SK-N-SH (cell line): ENCODE data around the gene TBL1X. TPM values are rescaled to one million over a fixed set of nuclear protein-coding genes. Genes with fewer than 3 reads are reported as not detected.

Experiments used
- CTCF ChIA-PET: fragments of 300-600, 350-600 bp; formaldehyde crosslinking; extraction: SDS; loops from one replicate; lab custom pipeline; 2021; lab: Yijun Ruan, JAX
- POLR2A ChIA-PET: fragments of 350-600 bp; sonication (Branson Sonifier 250); formaldehyde crosslinking; extraction: SDS; loops from one replicate; lab custom pipeline; 2020; ENCODE audit warnings: antibody characterized with exemption, inconsistent platforms; lab: Yijun Ruan, JAX
- DNase-seq: peaks from one replicate; pipeline ENCODE4 v3.0.0; 2012
- H2AFZ ChIP-seq: fragments of 200-600 bp; sonication (generic); 2 replicates; pipeline ENCODE4 v1.8.1; 2016; ENCODE audit warnings: antibody characterized with exemption, mild to moderate bottlenecking, low read depth
- H3F3A ChIP-seq: fragments of 200-600 bp; sonication (generic); replicated peaks from 2 replicates; pipeline ENCODE3; 2016; ENCODE audit warnings: antibody characterized with exemption, mild to moderate bottlenecking; ENCODE audit not compliant: insufficient read depth
- H3K27ac ChIP-seq, 2 experiments: fragments of 200-500 bp in 1 of 2; fragments of 200-600 bp in 1 of 2; sonication (Bioruptor generic) in 1 of 2; sonication (generic), shearing (Covaris generic) in 1 of 2; 2 replicates each; pipeline versions ENCODE4 v1.5.1 to v1.6.1; 2014 to 2016; ENCODE audit warnings: low read depth in 2 of 2, inconsistent platforms in 1 of 2, low read length in 1 of 2, mild to moderate bottlenecking in 1 of 2, mixed read lengths in 1 of 2
- H3K27me3 ChIP-seq: fragments of 200-600 bp; sonication (generic), shearing (Covaris generic); 2 replicates; pipeline ENCODE4 v1.6.1; 2016; ENCODE audit warnings: mixed run types; ENCODE audit not compliant: insufficient read depth
- H3K36me3 ChIP-seq, 2 experiments: fragments of 200-500 bp in 1 of 2; fragments of 200-600 bp in 1 of 2; sonication (Bioruptor generic) in 1 of 2; sonication (generic) in 1 of 2; replicated peaks in 1 of 2; 2 replicates each; pipeline versions ENCODE3 to v1.5.1; 2014 to 2016; ENCODE audit warnings: low read length in 1 of 2, mild to moderate bottlenecking in 1 of 2; ENCODE audit not compliant: insufficient read depth in 2 of 2, control insufficient read depth in 1 of 2
- H3K4me1 ChIP-seq, 2 experiments: fragments of 200-500 bp in 1 of 2; fragments of 200-600 bp in 1 of 2; sonication (Bioruptor generic) in 1 of 2; sonication (generic), shearing (Covaris generic) in 1 of 2; 2 replicates each; pipeline versions ENCODE4 v1.5.1 to v1.6.1; 2014 to 2016; ENCODE audit warnings: low read depth in 1 of 2, low read length in 1 of 2, mixed run types in 1 of 2; ENCODE audit not compliant: insufficient read depth in 2 of 2, control insufficient read depth in 1 of 2
- H3K4me2 ChIP-seq: fragments of 200-600 bp; sonication (generic), shearing (Covaris generic); 2 replicates; pipeline ENCODE4 v1.6.1; 2017; ENCODE audit warnings: mixed run types
- H3K4me3 ChIP-seq, 2 experiments: fragments of 200-500 bp in 1 of 2; fragments of 200-600 bp in 1 of 2; sonication (Bioruptor generic) in 1 of 2; sonication (generic), shearing (Covaris generic) in 1 of 2; 2 replicates each; pipeline versions ENCODE4 v1.5.1 to v1.8.1; 2014 to 2016; ENCODE audit warnings: low read depth in 2 of 2, inconsistent platforms in 1 of 2, low read length in 1 of 2, mild to moderate bottlenecking in 1 of 2, mixed read lengths in 1 of 2, moderate library complexity in 1 of 2
- H3K79me2 ChIP-seq: fragments of 200-600 bp; sonication (generic); 2 replicates; pipeline ENCODE4 v1.8.1; 2017; ENCODE audit warnings: mild to moderate bottlenecking; ENCODE audit not compliant: insufficient read depth
- H3K9ac ChIP-seq: fragments of 200-600 bp; sonication (generic); 2 replicates; pipeline ENCODE4 v1.6.1; 2017; ENCODE audit warnings: mixed run types
- H3K9me2 ChIP-seq: fragments of 200-600 bp; sonication (generic); 2 replicates; pipeline ENCODE4 v1.6.1; 2017; ENCODE audit warnings: mixed run types
- H3K9me3 ChIP-seq: fragments of 200-600 bp; sonication (generic); 2 replicates; pipeline ENCODE4 v1.6.1; 2017; ENCODE audit warnings: mixed run types, mild to moderate bottlenecking, moderate library complexity
- H4K20me1 ChIP-seq: fragments of 200-600 bp; sonication (generic); 2 replicates; pipeline ENCODE4 v1.6.1; 2017; ENCODE audit warnings: mild to moderate bottlenecking, mixed run types; ENCODE audit not compliant: insufficient read depth
- ELF1 ChIP-seq: IDR thresholded peaks from 2 replicates; pipeline ENCODE4 v1.4.0; 2012
- EP300 ChIP-seq, 2 experiments: IDR thresholded peaks; 2 replicates each; pipeline versions ENCODE4 v1.4.0 to v1.6.1; 2012; ENCODE audit warnings: borderline replicate concordance in 1 of 2, low read depth in 1 of 2, low read length in 1 of 2
- FOSL2 ChIP-seq: IDR thresholded peaks from 2 replicates; pipeline ENCODE4 v1.4.0; 2012; ENCODE audit warnings: low read depth, mild to moderate bottlenecking, moderate library complexity, borderline replicate concordance
- FOXJ3 ChIP-seq: sonication (generic); formaldehyde crosslinking; IDR thresholded peaks from 2 replicates; pipeline ENCODE4 v1.5.1; 2020; ENCODE audit warnings: mild to moderate bottlenecking, missing genetic modification reagents
- FOXM1 ChIP-seq: IDR thresholded peaks from 2 replicates; pipeline ENCODE4 v1.4.0; 2012; ENCODE audit warnings: low read depth, mild to moderate bottlenecking
- MEF2A ChIP-seq: IDR thresholded peaks from 2 replicates; pipeline ENCODE4 v1.4.0; 2012; ENCODE audit warnings: low read depth, borderline replicate concordance
- NFIC ChIP-seq: IDR thresholded peaks from 2 replicates; pipeline ENCODE4 v1.4.0; 2012; ENCODE audit warnings: borderline replicate concordance
- NRF1 ChIP-seq: IDR thresholded peaks from 2 replicates; pipeline ENCODE4 v1.6.1; 2012; ENCODE audit warnings: low read depth, mild to moderate bottlenecking, low read length
- REST ChIP-seq: IDR thresholded peaks from 2 replicates; pipeline ENCODE4 v1.6.1; 2012; ENCODE audit warnings: mild to moderate bottlenecking, low read depth, low read length, moderate library complexity
- SIN3A ChIP-seq: IDR thresholded peaks from 2 replicates; pipeline ENCODE4 v1.6.1; 2012; ENCODE audit warnings: low read depth, mild to moderate bottlenecking, low read length, moderate library complexity, borderline replicate concordance
- SMC3 ChIP-seq: IDR thresholded peaks from 2 replicates; pipeline ENCODE4 v1.6.1; 2012; ENCODE audit warnings: low read depth, low read length, improper control_type of control experiment
- YY1 ChIP-seq: IDR thresholded peaks from 2 replicates; pipeline ENCODE4 v1.4.0; 2012; ENCODE audit warnings: low read depth, mild to moderate bottlenecking
- WGBS: methylation state at CpG from one replicate; pipeline ENCODE4 v1.1.6; 2017; ENCODE audit warnings: low lambda C conversion rate; 5-methylcytosine and 5-hydroxymethylcytosine counted together
- polyA plus RNA-seq, 3 experiments: library from polyadenylated mRNA; depleted of rRNA; stranded (reverse); fragments of >200 nt; gene quantifications; 2 replicates each; pipeline ENCODE4 v1.2.3, GENCODE V29; 2012
- TF ChIP-seq, protein P1 (sequence below): fragments of 150-350 bp; IDR thresholded peaks from 2 replicates; pipeline ENCODE4 v1.6.1; 2016; ENCODE audit warnings: mild to moderate bottlenecking, low read depth, low read length
- TF ChIP-seq, protein P2 (sequence below): fragments of 200-600 bp; sonication (generic); IDR thresholded peaks from 2 replicates; pipeline ENCODE4 v1.6.1; 2017; ENCODE audit warnings: antibody characterized with exemption, mild to moderate bottlenecking, moderate library complexity
- TF ChIP-seq, protein P3 (sequence below): IDR thresholded peaks from 2 replicates; pipeline ENCODE4 v1.4.0; 2012; ENCODE audit warnings: low read depth, borderline replicate concordance
- TF ChIP-seq, protein P4 (sequence below): fragments of 150-350 bp; IDR thresholded peaks from 2 replicates; pipeline ENCODE4 v1.6.1; 2017; ENCODE audit warnings: antibody characterized with exemption, low read length, low read depth, borderline replicate concordance

Gene TBL1X
- polyA plus RNA-seq, 1 of the 3 experiments (the other 2 are of a cell fraction) = 10.6 TPM

GRCh38 chrX:9433596-9433995 lies 31.3 kb upstream of the TBL1X start:
- Histone ChIP-seq H3K4me1 (peaks cover 0 to 3% of the 10 kb centered on the region in 2 experiments; a peak in 1 of 4 replicates), H3K79me2 (no peaks in the 10 kb centered on the region), H3F3A (no peaks in the 10 kb centered on the region), H2AFZ (no peak overlapping the region), H4K20me1 (no peaks in the 10 kb centered on the region), H3K9me2 (no peaks in the 10 kb centered on the region), H3K4me3 (no peak overlapping the region), H3K36me3 (no peaks in the 10 kb centered on the region), H3K9me3 (no peaks in the 10 kb centered on the region), H3K27me3 (no peaks in the 10 kb centered on the region), H3K27ac (no peak overlapping the region), H3K4me2 (no peak overlapping the region), H3K9ac (no peak overlapping the region)
- WGBS = 44% methylated on average over 3 of the region's 3 CpGs
- no peak for TF ChIP-seq NFIC
- TF ChIP-seq REST = no peak
- TF ChIP-seq SIN3A = no peak
- TF ChIP-seq, protein P1, sequence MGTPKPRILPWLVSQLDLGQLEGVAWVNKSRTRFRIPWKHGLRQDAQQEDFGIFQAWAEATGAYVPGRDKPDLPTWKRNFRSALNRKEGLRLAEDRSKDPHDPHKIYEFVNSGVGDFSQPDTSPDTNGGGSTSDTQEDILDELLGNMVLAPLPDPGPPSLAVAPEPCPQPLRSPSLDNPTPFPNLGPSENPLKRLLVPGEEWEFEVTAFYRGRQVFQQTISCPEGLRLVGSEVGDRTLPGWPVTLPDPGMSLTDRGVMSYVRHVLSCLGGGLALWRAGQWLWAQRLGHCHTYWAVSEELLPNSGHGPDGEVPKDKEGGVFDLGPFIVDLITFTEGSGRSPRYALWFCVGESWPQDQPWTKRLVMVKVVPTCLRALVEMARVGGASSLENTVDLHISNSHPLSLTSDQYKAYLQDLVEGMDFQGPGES = no peak
- no peak for TF ChIP-seq ELF1
- TF ChIP-seq NRF1 = no peak
- no peak for TF ChIP-seq YY1
- TF ChIP-seq FOXM1 = no peak
- TF ChIP-seq, protein P2, sequence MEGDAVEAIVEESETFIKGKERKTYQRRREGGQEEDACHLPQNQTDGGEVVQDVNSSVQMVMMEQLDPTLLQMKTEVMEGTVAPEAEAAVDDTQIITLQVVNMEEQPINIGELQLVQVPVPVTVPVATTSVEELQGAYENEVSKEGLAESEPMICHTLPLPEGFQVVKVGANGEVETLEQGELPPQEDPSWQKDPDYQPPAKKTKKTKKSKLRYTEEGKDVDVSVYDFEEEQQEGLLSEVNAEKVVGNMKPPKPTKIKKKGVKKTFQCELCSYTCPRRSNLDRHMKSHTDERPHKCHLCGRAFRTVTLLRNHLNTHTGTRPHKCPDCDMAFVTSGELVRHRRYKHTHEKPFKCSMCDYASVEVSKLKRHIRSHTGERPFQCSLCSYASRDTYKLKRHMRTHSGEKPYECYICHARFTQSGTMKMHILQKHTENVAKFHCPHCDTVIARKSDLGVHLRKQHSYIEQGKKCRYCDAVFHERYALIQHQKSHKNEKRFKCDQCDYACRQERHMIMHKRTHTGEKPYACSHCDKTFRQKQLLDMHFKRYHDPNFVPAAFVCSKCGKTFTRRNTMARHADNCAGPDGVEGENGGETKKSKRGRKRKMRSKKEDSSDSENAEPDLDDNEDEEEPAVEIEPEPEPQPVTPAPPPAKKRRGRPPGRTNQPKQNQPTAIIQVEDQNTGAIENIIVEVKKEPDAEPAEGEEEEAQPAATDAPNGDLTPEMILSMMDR = no peak
- TF ChIP-seq, protein P3, sequence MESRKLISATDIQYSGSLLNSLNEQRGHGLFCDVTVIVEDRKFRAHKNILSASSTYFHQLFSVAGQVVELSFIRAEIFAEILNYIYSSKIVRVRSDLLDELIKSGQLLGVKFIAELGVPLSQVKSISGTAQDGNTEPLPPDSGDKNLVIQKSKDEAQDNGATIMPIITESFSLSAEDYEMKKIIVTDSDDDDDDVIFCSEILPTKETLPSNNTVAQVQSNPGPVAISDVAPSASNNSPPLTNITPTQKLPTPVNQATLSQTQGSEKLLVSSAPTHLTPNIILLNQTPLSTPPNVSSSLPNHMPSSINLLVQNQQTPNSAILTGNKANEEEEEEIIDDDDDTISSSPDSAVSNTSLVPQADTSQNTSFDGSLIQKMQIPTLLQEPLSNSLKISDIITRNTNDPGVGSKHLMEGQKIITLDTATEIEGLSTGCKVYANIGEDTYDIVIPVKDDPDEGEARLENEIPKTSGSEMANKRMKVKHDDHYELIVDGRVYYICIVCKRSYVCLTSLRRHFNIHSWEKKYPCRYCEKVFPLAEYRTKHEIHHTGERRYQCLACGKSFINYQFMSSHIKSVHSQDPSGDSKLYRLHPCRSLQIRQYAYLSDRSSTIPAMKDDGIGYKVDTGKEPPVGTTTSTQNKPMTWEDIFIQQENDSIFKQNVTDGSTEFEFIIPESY = no peak
- TF ChIP-seq SMC3 = no peak
- TF ChIP-seq EP300 (IDR thresholded peaks at IDR 0.05; ENCODE audit: borderline replicate concordance in 1 of 2, low read depth in 1 of 2, low read length in 1 of 2) = no peak
- no peak for TF ChIP-seq MEF2A
- TF ChIP-seq, protein P4, sequence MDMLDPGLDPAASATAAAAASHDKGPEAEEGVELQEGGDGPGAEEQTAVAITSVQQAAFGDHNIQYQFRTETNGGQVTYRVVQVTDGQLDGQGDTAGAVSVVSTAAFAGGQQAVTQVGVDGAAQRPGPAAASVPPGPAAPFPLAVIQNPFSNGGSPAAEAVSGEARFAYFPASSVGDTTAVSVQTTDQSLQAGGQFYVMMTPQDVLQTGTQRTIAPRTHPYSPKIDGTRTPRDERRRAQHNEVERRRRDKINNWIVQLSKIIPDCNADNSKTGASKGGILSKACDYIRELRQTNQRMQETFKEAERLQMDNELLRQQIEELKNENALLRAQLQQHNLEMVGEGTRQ = no peak
- no peak for TF ChIP-seq FOXJ3 (CRISPR knock-in tag)
- no peak for TF ChIP-seq FOSL2
- ChIA-PET POLR2A (no interaction called here), CTCF (no interaction called here)
- DNase-seq = no peak
